ENCODE measurements around the gene TMEM61.

TMEM61 gene

DNA sequence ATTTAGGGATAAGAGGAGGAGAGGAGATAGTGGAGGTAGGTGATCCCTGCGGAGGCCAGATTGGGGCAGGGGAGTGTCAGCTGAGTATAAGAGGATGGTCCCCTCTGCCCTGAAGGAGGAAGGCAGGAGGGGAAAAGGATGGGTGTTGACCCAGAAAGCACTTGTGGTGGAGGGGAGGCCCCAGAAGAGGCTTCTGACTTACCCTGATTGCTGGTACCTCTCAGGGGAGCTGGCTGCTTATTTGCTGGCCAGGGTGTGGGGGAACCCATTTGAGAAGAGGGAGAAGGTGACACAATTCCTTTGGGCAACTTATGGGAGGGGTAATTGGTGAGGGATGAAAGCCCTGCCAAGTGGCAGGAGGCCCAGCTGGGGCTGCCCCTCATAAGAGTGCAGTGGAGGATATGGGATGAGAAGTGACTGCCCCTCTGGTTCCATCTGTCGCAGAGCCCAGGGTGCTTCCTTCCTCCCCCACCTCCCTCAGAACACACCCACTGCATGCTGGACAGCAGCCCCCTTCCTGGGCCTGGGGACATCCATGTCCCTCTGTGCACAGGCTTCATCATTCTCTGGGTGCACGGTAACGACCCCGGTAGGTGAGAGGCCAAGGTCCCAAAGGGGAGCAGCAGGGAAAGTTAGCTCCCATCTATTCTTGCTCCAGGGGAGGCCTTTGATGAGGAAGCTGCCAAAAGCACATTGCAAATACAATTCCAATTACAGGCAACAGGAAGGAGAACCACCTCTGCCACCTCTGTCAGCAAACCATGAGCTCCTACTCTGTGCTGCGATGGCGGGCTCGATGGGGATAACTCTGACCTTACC is 57.5 kb downstream of the TMEM61 start:
- H3K79me2 ChIP-seq (ENCODE audit: low read length) = no peaks in the 10 kb centered on the region
- no peaks in the 10 kb centered on the region for H3K9me2 ChIP-seq (replicated peaks; ENCODE audit: insufficient read depth, low read length)
- H3K9ac ChIP-seq (ENCODE audit: low read length) = no peak overlapping the region
- H3K27ac ChIP-seq (ENCODE audit: low read length) = no peak overlapping the region
- H3K9me3 ChIP-seq (replicated peaks; ENCODE audit: insufficient read depth, low read length) = no peaks in the 10 kb centered on the region
- no peak overlapping the region for H3K4me2 ChIP-seq (ENCODE audit: low read depth, low read length)
- H3K4me1 ChIP-seq (ENCODE audit: low read length) = no peaks in the 10 kb centered on the region
- no peak for DNase-seq
- TF ChIP-seq, protein P1, sequence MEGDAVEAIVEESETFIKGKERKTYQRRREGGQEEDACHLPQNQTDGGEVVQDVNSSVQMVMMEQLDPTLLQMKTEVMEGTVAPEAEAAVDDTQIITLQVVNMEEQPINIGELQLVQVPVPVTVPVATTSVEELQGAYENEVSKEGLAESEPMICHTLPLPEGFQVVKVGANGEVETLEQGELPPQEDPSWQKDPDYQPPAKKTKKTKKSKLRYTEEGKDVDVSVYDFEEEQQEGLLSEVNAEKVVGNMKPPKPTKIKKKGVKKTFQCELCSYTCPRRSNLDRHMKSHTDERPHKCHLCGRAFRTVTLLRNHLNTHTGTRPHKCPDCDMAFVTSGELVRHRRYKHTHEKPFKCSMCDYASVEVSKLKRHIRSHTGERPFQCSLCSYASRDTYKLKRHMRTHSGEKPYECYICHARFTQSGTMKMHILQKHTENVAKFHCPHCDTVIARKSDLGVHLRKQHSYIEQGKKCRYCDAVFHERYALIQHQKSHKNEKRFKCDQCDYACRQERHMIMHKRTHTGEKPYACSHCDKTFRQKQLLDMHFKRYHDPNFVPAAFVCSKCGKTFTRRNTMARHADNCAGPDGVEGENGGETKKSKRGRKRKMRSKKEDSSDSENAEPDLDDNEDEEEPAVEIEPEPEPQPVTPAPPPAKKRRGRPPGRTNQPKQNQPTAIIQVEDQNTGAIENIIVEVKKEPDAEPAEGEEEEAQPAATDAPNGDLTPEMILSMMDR (IDR thresholded peaks at IDR 0.05; ENCODE audit: low read length) = no peak
- TF ChIP-seq EZH2phosphoT487 (IDR thresholded peaks at IDR 0.05; ENCODE audit: low read length) (no peak), EZH2 (optimal IDR thresholded peaks at IDR 0.05; ENCODE audit: low read depth, low read length) (no peak)
- H4K20me1 ChIP-seq (ENCODE audit: insufficient read depth, low read length) = no peaks in the 10 kb centered on the region
- H3K4me3 ChIP-seq (ENCODE audit: low read length) = no peak overlapping the region
- H3F3A ChIP-seq (ENCODE audit: insufficient read depth, low read length) = no peaks in the 10 kb centered on the region
- no peaks in the 10 kb centered on the region for H3K36me3 ChIP-seq (replicated peaks; ENCODE audit: insufficient read depth, low read length)
- peaks cover 50% of the 10 kb centered on the region for H3K27me3 ChIP-seq (replicated peaks; ENCODE audit: insufficient read depth, low read length)
- no peak overlapping the region for H2AFZ ChIP-seq (ENCODE audit: low read length)

DNA sequence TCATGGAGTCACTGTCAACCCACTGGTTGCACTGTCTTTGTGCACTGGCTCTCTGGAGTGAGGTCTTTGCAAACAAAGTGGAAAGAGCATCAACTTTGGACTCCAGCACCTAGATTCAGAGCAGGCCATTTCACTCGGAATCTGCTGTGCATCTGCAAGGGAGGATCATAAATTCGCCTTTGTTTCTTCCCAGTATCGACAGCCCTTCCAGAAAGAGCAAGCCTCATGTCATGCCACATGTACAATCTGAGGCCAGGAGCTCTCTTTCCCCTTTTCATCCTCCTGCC is 58.1 kb downstream of the TMEM61 start:
- no peaks in the 10 kb centered on the region for H3F3A ChIP-seq (ENCODE audit: insufficient read depth, low read length)
- no peaks in the 10 kb centered on the region for H3K9me3 ChIP-seq (replicated peaks; ENCODE audit: insufficient read depth, low read length)
- no peak overlapping the region for H3K9ac ChIP-seq (ENCODE audit: low read length)
- TF ChIP-seq EZH2phosphoT487 (IDR thresholded peaks at IDR 0.05; ENCODE audit: low read length) (no peak), EZH2 (optimal IDR thresholded peaks at IDR 0.05; ENCODE audit: low read depth, low read length) (no peak)
- TF ChIP-seq, protein P1 (IDR thresholded peaks at IDR 0.05; ENCODE audit: low read length) = no peak
- H3K4me2 ChIP-seq (ENCODE audit: low read depth, low read length) = no peak overlapping the region
- DNase-seq = no peak
- H3K9me2 ChIP-seq (replicated peaks; ENCODE audit: insufficient read depth, low read length) = no peaks in the 10 kb centered on the region
- H3K4me3 ChIP-seq (ENCODE audit: low read length) = no peak overlapping the region
- no peaks in the 10 kb centered on the region for H3K4me1 ChIP-seq (ENCODE audit: low read length)
- H3K27me3 ChIP-seq (replicated peaks; ENCODE audit: insufficient read depth, low read length) = peaks cover 50% of the 10 kb centered on the region
- no peak overlapping the region for H3K27ac ChIP-seq (ENCODE audit: low read length)
- H3K36me3 ChIP-seq (replicated peaks; ENCODE audit: insufficient read depth, low read length) = no peaks in the 10 kb centered on the region
- H4K20me1 ChIP-seq (ENCODE audit: insufficient read depth, low read length) = no peaks in the 10 kb centered on the region
- no peaks in the 10 kb centered on the region for H3K79me2 ChIP-seq (ENCODE audit: low read length)
- H2AFZ ChIP-seq (ENCODE audit: low read length) = no peak overlapping the region

DNA sequence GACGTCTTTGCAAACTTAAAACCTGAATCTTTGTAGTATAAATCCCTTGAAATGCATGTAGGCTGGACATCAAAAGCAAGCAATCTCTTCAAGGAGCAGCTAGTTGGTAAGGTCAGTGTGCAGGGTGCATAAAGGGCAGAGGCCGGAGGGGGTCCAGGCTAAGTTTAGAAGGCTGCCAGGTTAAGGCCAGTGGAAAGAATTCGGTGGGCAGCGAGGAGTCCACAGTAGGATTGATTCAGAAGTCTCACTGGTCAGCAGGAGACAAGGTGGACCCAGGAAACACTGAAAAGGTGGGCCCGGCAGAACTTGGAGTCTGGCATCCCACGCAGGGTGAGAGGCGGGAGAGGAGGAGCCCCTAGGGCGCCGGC is 58.5 kb downstream of the TMEM61 start:
- no peak for TF ChIP-seq EZH2 (optimal IDR thresholded peaks at IDR 0.05; ENCODE audit: low read depth, low read length)
- TF ChIP-seq EZH2phosphoT487 (IDR thresholded peaks at IDR 0.05; ENCODE audit: low read length) = no peak
- TF ChIP-seq, protein P1 (IDR thresholded peaks at IDR 0.05; ENCODE audit: low read length) = no peak
- no peaks in the 10 kb centered on the region for H3K79me2 ChIP-seq (ENCODE audit: low read length)
- no peaks in the 10 kb centered on the region for H3K36me3 ChIP-seq (replicated peaks; ENCODE audit: insufficient read depth, low read length)
- H3F3A ChIP-seq (ENCODE audit: insufficient read depth, low read length) = no peaks in the 10 kb centered on the region
- peaks cover 50% of the 10 kb centered on the region for H3K27me3 ChIP-seq (replicated peaks; ENCODE audit: insufficient read depth, low read length)
- H3K9me3 ChIP-seq (replicated peaks; ENCODE audit: insufficient read depth, low read length) = no peaks in the 10 kb centered on the region
- no peak overlapping the region for H3K9ac ChIP-seq (ENCODE audit: low read length)
- H3K4me2 ChIP-seq (ENCODE audit: low read depth, low read length) = no peak overlapping the region
- no peak overlapping the region for H3K4me3 ChIP-seq (ENCODE audit: low read length)
- H3K9me2 ChIP-seq (replicated peaks; ENCODE audit: insufficient read depth, low read length) = no peaks in the 10 kb centered on the region
- no peak overlapping the region for H3K27ac ChIP-seq (ENCODE audit: low read length)
- no peaks in the 10 kb centered on the region for H4K20me1 ChIP-seq (ENCODE audit: insufficient read depth, low read length)
- no peak for DNase-seq
- H3K4me1 ChIP-seq (ENCODE audit: low read length) = no peaks in the 10 kb centered on the region
- H2AFZ ChIP-seq (ENCODE audit: low read length) = no peak overlapping the region
